KMS-11 (cell line): ENCODE results near the gene BNIP5.

Experiments
- H2AFZ ChIP-seq: fragments of 200-600 bp; sonication (generic); 2 replicates; pipeline ENCODE4 v1.6.1; 2016; ENCODE audit warnings: antibody characterized with exemption, mixed run types, low read depth
- H3K27ac ChIP-seq: fragments of 200-600 bp; sonication (generic); 2 replicates; pipeline ENCODE4 v1.6.1; 2016; ENCODE audit warnings: mild to moderate bottlenecking, mixed run types
- H3K27me3 ChIP-seq: fragments of 200-600 bp; sonication (generic); 2 replicates; pipeline ENCODE4 v1.6.1; 2017; ENCODE audit warnings: mild to moderate bottlenecking, low read depth, mixed run types, moderate library complexity; ENCODE audit not compliant: insufficient read depth
- H3K36me3 ChIP-seq: fragments of 200-600 bp; sonication (generic); 2 replicates; pipeline ENCODE4 v1.6.1; 2017; ENCODE audit warnings: mild to moderate bottlenecking, mixed run types; ENCODE audit not compliant: insufficient read depth
- H3K4me1 ChIP-seq: fragments of 200-600 bp; sonication (generic); 2 replicates; pipeline ENCODE4 v1.6.1; 2016; ENCODE audit warnings: mild to moderate bottlenecking, low read depth, mixed run types; ENCODE audit not compliant: poor library complexity, severe bottlenecking
- H3K4me2 ChIP-seq: fragments of 200-600 bp; sonication (generic); 2 replicates; pipeline ENCODE4 v1.7.0; 2016; ENCODE audit warnings: mild to moderate bottlenecking, mixed run types
- H3K4me3 ChIP-seq: fragments of 200-600 bp; sonication (generic); IDR thresholded peaks from 2 replicates; pipeline ENCODE4 v1.6.1; 2017; ENCODE audit warnings: low read depth, low read length, mixed read lengths; ENCODE audit not compliant: insufficient read depth
- H3K79me2 ChIP-seq: fragments of 200-600 bp; sonication (generic); 2 replicates; pipeline ENCODE4 v1.6.1; 2016; ENCODE audit warnings: low read depth, mixed run types; ENCODE audit not compliant: insufficient read depth
- H3K9ac ChIP-seq: fragments of 200-600 bp; sonication (generic); 2 replicates; pipeline ENCODE4 v1.6.1; 2016; ENCODE audit warnings: mild to moderate bottlenecking, mixed run types
- H4K20me1 ChIP-seq: fragments of 200-600 bp; sonication (generic); 2 replicates; pipeline ENCODE4 v1.6.1; 2016; ENCODE audit warnings: mild to moderate bottlenecking, mixed run types; ENCODE audit not compliant: insufficient read depth
- CTCF ChIP-seq: fragments of 200-600 bp; sonication (generic); conservative IDR thresholded peaks from 2 replicates; pipeline ENCODE4 v1.6.1; 2017; ENCODE audit warnings: low read depth, mild to moderate bottlenecking, antibody characterized with exemption, low read length, moderate library complexity, mixed read lengths

The BNIP5 gene

GRCh38 chr6:36308514-36308913 lies 28.2 kb downstream of the BNIP5 start:
- no peak for TF ChIP-seq CTCF
- H2AFZ ChIP-seq = no peak overlapping the region
- no peak overlapping the region for H3K9ac ChIP-seq
- no peaks in the 10 kb centered on the region for H3K36me3 ChIP-seq
- H3K27me3 ChIP-seq = no peaks in the 10 kb centered on the region
- no peaks in the 10 kb centered on the region for H3K4me1 ChIP-seq
- H3K4me3 ChIP-seq = no peak overlapping the region
- H3K27ac ChIP-seq = no peak overlapping the region
- no peaks in the 10 kb centered on the region for H3K79me2 ChIP-seq
- H3K4me2 ChIP-seq = no peak overlapping the region
- no peaks in the 10 kb centered on the region for H4K20me1 ChIP-seq

- Histone ChIP-seq H4K20me1 (no peaks in the 10 kb centered on the region), H3K36me3 (no peaks in the 10 kb centered on the region), H3K4me2 (no peak overlapping the region), H3K9ac (no peak overlapping the region), H3K4me3 (no peak overlapping the region), H3K27ac (no peak overlapping the region), H3K27me3 (no peaks in the 10 kb centered on the region), H3K79me2 (no peaks in the 10 kb centered on the region), H2AFZ (no peak overlapping the region), H3K4me1 (peaks cover 4% of the 10 kb centered on the region)
- no peak for TF ChIP-seq CTCF
These were observed 30.3 kb downstream of the BNIP5 start for GRCh38 chr6:36306375-36306774.

GRCh38 chr6:36305885-36306284 lies 30.8 kb downstream of the BNIP5 start:
- H3K79me2 ChIP-seq = no peaks in the 10 kb centered on the region
- no peak overlapping the region for H3K9ac ChIP-seq
- H4K20me1 ChIP-seq = no peaks in the 10 kb centered on the region
- peaks cover 4% of the 10 kb centered on the region for H3K4me1 ChIP-seq
- H3K4me3 ChIP-seq = no peak overlapping the region
- no peak overlapping the region for H3K27ac ChIP-seq
- no peak overlapping the region for H2AFZ ChIP-seq
- H3K4me2 ChIP-seq = no peak overlapping the region
- TF ChIP-seq CTCF = no peak
- H3K27me3 ChIP-seq = no peaks in the 10 kb centered on the region
- no peaks in the 10 kb centered on the region for H3K36me3 ChIP-seq

GRCh38 chr6:36302227-36302976 lies 34.3 kb downstream of the BNIP5 start:
- Histone ChIP-seq H3K27me3 (no peaks in the 10 kb centered on the region), H3K4me2 (no peak overlapping the region), H2AFZ (no peak overlapping the region), H3K9ac (no peak overlapping the region), H3K27ac (no peak overlapping the region), H3K36me3 (no peaks in the 10 kb centered on the region), H3K79me2 (no peaks in the 10 kb centered on the region), H4K20me1 (no peaks in the 10 kb centered on the region), H3K4me3 (no peak overlapping the region), H3K4me1 (peaks cover 4% of the 10 kb centered on the region)
- TF ChIP-seq CTCF = peak; percentile 96
